OCI-LY1 (cell line): ENCODE measurements around the gene DENND1A.

Experiments used
- CTCF ChIP-seq: fragments of 200-600 bp; sonication (generic), shearing (Covaris generic); IDR thresholded peaks from 2 replicates; pipeline ENCODE4 v1.5.1; 2017; ENCODE audit warnings: mild to moderate bottlenecking, antibody characterized with exemption, low read length, moderate library complexity, mixed read lengths
- EZH2 ChIP-seq: fragments of 200-600 bp; sonication (generic), shearing (Covaris generic); IDR thresholded peaks from 2 replicates; pipeline ENCODE4 v1.8.0; 2017; ENCODE audit warnings: borderline replicate concordance, mixed run types, mild to moderate bottlenecking, antibody characterized with exemption, low read length, moderate library complexity, mixed read lengths

DNA sequence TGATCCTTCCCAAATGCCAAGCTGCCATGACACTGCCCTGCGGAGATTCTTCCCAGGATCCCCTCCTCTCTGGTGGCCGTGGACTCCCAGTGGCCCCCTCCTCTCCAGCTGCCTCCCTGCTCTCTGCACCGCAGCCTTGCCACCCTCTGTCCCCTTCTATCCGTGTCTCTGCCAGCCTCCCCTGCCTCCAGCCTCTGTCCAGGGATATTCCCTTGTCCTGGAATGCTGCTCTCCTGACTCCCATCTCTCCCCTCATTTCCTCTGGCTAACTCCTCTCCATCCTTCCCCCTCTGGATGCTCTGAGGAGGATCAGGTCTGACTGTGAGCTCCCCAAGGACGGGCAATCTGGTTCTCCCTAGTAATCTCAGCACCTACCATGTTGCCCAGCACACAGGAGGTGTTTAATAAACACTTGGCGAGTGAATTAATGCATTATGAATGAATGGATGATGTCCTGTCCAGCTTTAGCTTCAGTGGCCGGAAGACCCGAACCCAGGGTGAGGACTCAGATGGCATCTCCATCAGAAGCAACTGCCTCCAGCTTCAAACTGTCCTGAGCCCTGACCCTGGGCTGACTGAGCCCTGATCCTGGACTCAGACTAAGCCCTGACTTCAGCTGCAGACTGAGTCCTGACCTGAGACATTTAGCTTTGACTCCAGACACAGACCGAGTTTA is 581.5 kb downstream of the DENND1A start:
- TF ChIP-seq CTCF (no peak), EZH2 (no peak)
